B cell (primary cell): Measurements from ENCODE around the gene NPIPB9.

Experiments
- CTCF ChIP-seq: fragments of 200-600 bp; IDR thresholded peaks from one replicate; pipeline ENCODE4 v1.8.0; 2022; ENCODE audit warnings: antibody characterized with exemption, mild to moderate bottlenecking
- EZH2 ChIP-seq: IDR thresholded peaks from 2 replicates; pipeline ENCODE4 v1.6.1; 2012; ENCODE audit warnings: borderline replicate concordance, low read depth, mild to moderate bottlenecking, moderate library complexity, low read length; ENCODE audit not compliant: insufficient read depth, poor library complexity, severe bottlenecking

GRCh38 chr16:28821874-28822519 lies 70.4 kb downstream of the NPIPB9 start:
- no peak for TF ChIP-seq CTCF
- no peak for TF ChIP-seq EZH2
